GM18505 (cell line): ENCODE data around the gene AIRE.
"Not testable (repeated sequence)": the region's sequence is repeated elsewhere in the genome, so short reads cannot be mapped to it uniquely, and the experiment has no call there.

Experiments used
- ATAC-seq: cut with Tn5 transposase; IDR thresholded peaks from one replicate; pipeline ENCODE4 v1.9.1; 2021; ENCODE audit not compliant: unreplicated experiment
- POLR2A ChIP-seq: IDR thresholded peaks from 4 replicates; pipeline ENCODE4 v1.6.1; 2011; ENCODE audit warnings: borderline replicate concordance; ENCODE audit not compliant: insufficient read depth, insufficient read length; ENCODE audit errors: extremely low read depth

The AIRE gene

DNA sequence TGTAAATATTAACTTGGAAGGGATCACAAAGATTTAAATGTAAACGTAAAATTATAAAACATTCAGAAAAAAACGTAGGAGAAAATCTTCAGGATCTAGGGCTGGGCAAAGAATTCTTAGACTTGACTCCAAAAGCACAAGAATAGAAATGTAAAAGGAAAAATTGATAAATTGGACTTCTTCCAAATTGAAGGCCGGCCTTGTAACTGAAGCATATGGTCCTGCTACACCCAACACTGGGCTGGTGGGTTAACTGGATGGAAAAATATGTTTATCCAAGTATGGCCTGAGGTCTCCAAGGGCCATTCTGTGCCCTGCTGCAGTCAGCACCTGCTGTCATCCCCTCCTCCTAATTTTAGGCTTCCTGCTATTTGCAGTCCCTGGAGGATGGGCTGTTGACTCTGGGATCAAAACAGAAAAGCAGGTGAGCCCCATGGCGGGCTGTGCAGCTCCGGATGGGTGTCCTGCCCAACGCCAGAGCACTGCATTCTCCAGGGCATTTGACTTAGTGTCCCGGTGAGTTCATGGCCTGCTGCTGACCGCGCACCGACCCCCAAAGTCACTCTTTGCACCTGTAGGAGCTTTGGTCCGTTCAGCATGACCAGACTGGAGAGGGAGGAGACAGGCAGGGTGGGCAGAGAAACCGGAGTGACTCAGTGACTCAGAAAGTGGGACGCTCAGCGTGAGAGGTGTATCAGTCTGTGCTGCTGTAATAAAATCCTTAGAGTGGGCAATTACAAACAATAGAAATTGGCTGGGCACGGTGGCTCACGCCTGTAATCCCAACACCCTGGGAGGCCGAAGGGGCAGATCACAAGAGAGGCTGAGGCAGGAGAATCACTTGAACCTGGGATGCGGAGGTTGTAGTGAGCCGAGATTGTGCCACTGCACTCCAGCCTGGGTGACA lies 6.1 kb upstream of the AIRE start:
- no peak for ATAC-seq
- no peak for TF ChIP-seq POLR2A

DNA sequence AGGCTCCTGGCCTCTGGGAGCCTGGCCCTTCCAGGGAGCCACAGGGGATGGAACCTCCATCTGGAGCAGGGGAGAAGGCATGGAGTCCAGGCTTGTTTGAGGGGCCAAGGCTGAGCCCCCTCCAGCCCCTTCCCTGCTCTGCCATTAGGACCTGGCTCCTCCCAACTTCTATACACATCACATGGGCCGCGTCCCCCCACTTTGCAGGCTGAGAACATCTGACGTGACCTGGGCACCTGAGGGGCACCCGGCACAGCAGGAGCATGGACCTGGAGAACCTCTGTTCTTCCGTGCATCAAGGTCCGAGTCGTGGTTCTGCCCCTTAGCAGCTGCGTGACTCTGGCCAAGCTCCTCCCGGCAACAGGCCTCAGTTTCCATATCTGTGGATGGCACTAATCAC lies 3.9 kb upstream of the AIRE start:
- ATAC-seq = no peak
- no peak for TF ChIP-seq POLR2A

DNA sequence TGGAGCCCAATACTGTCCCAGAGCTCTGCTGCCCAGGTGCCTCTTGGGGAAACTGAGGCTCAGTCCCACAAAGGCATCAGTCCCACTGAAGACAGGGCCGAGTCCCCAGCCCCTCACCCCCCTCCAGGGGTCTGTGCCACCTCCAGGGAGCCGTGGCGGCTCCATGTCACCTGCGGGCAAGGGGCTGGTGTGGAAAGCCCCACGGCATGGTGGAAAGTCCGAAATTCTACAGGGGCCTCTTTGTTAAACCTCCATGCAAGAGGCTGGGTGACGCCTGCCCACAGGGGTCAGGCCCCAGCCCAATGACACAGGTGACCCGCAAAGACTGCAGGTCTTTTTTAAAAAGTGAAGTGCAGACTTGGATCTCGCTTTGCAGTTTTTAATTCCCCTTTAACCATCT lies 3.3 kb upstream of the AIRE start:
- ATAC-seq = no peak
- TF ChIP-seq POLR2A = no peak

DNA sequence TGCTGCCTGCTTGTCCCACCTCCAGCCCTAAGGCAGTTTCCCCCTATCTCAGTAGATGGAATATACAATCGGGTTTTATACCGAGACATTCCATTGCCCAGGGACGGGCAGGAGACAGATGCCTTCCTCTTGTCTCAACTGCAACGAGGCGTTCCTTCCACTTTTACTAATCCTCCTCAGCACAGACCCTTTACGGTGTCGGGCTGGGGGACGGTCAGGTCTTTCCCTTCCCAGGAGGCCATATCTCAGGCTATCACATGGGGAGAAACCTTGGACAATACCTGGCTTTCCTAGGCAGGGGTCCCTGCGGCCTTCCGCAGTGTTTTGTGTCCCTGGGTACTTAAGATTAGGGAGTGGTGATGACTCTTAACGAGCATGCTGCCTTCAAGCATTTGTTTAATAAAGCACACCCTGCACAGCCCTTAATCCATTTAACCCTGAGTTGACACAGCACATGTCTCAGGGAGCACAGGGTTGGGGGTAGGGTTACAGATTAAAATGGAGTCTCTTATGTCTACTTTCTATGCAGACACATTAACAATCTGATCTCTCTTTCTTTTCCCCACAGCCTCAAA lies 2.4 kb upstream of the AIRE start:
- not testable (repeated sequence) for ATAC-seq

DNA sequence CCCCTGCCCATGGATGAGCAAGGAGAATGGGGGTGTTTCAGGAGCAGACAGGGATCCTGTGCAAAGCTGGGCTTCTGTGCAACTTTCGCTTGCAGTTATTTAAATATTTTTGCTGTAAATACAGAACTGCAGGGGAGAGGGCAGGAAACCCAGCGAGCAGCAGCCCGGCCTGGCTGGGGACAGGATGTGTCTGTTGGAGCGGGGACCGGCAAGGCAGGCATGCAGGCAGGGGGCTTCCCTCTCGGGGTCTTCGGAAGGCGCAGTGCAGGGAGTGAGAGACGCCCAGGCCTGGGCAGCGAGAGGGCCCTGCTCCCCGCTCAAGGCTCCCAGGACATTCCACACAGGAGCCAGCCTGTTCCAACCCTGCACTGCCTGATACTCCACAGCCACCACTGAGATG lies 1.7 kb upstream of the AIRE start:
- no peak for ATAC-seq
- TF ChIP-seq POLR2A = no peak

DNA sequence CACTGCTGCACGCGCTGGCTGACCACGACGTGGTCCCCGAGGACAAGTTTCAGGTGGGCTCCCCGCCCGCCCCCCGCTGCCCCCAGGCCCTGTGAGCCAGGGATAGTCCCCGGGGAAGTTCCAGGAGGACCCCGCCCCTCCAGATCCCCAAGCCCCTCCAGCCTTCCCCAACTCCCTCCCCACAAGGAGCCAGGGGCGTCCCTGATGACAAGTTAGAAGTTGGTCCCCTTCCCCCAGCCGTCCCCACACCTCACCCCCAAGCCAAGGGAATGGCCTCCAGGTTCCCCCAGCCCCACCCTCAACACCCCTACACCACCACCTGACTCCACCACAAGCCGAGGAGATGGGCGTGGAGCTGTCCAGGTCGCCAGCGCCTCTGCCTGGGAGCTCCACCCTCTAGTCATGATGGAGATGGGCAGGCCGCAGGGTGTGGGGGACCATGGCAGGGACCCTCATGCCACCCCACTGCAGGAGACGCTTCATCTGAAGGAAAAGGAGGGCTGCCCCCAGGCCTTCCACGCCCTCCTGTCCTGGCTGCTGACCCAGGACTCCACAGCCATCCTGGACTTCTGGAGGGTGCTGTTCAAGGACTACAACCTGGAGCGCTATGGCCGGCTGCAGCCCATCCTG lies 525 bp downstream of the AIRE start:
- TF ChIP-seq POLR2A = no peak
- ATAC-seq = no peak

DNA sequence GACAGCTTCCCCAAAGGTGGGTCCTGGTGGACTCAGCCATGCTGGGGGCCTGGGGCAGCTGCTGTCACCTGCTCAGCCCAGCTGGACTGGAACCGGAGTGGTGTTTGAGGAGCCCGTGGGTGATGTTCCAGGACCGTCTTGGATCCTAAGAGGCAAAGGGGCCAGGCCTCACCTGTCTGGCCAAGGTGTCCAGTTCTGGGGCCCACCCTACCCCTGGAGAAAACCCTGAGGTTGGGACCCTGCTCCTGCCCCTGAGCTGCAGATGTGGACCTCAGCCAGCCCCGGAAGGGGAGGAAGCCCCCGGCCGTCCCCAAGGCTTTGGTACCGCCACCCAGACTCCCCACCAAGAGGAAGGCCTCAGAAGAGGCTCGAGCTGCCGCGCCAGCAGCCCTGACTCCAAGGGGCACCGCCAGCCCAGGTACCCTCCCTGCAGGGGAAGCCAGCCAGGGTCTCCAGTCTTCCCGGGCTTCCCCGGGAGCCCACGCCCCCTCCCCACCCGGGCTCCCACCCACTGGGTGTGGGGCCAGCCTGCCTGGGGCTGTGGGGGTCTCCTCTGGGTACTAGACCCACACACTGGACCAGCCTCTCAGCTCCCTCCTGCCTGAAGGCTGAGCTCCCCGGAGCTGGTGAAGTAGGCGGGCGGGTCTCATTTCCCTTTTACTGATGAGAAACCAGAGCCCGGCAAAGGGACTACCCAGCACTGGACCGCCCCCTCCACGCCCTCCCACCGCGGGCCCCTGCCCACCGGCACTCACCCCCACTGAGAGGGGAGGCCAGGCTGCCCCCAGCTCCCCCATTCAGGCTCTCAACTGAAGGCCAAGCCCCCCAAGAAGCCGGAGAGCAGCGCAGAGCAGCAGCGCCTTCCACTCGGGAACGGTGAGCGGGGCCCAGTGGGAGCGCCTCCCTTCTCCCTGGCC lies 1.3 kb downstream of the AIRE start:
- no peak for TF ChIP-seq POLR2A
- no peak for ATAC-seq

DNA sequence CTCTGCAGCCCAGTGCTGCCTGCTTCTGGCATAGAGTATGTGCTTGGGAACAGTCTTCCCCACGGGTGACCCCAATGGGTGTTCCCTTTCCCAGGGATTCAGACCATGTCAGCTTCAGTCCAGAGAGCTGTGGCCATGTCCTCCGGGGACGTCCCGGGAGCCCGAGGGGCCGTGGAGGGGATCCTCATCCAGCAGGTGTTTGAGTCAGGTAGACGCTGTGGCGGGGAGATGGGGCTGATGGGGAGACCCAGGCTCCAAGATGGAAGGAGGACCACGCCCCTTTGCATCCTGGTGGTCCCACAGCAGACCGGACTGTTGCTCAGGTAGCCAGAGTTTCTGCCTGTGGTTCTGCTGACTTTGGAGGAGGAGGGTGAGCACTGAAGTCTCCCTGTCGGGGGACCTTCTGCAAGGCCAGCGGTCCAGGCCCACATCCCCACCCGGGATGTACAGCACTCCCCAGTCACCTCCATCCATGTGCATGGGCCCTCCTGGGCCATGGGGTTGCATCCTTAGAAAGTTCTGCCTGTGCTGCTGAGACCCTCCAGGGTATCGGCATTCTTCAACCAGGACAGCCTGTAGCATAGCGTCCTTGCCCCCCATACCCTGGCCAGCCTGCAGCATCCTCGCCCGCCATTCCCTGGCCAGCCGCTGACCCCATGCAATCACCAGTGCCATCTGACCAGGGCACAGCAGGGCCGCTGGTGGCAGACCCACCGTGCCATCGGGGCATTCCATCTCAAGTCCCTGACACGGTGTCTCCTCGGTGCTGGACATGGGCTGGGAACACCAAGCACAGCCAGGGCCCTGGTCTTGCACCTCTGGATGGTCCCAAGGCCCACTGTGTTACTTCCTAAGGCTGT lies 2.8 kb downstream of the AIRE start:
- ATAC-seq = no peak
- TF ChIP-seq POLR2A = no peak

DNA sequence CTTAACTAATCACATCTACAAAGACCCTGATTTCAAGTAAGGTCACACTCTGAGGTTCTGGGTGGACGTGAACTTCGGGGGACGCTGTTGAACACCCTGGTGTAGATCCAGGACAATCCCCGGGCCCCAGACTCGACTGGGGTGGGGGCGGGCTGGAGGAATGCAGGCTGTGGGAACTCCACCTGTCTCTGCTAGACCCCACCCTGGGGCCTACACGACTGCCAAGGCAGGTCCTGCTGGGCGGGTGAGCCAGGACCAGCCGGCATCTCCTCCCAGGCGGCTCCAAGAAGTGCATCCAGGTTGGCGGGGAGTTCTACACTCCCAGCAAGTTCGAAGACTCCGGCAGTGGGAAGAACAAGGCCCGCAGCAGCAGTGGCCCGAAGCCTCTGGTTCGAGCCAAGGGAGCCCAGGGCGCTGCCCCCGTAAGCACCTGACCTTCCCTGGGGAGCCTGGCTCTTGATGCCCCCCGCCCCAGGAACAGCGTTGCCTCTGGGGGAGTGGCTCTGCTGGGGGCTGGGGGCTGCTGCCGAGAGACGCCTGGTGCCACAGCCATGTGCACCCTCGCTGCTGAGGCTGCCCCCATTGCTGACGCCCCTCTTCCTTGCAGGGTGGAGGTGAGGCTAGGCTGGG lies 3.8 kb downstream of the AIRE start:
- no peak for TF ChIP-seq POLR2A

DNA sequence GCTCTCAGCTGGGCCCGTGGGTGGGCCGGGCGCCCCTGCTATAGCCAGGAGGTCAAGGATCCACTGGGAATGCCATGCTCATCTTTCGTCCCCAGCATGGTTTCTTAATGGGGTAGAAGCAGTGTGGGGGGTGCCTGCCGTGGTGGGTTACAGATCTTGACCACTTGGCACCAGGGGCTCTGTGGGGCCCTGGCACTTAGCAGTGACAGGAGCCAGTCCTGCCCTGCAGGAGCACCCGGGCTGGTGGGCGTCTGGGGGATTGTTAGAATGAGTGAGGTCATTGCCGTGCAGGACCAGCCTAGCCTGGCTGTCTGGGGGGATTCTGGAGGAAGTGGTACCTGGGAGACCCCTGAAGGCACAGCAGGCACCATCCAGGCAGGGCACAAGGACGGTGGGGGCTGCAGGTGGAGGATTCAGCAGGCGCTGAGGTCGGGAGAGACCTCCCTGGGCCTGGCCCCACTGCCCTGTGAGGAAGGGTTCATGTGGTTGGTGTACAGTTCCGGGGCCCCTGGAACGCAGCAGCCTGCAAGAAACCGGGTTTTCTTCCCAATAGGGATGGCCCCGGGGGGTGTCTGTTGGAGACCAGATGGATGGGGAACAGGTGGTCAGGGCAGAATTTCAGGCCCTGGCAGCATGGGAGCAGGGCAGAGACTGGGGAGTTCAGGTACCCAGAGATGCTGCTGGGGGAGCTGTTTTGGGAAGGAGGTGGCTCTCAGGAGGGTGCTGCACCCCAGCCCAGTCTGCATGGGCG lies 4.8 kb downstream of the AIRE start:
- ATAC-seq = no peak
- TF ChIP-seq POLR2A = no peak

More for the DNA sequence above, 3.8 kb downstream of the AIRE start:
- no peak for ATAC-seq
